ENCODE results near the gene TMOD1. TPM values are rescaled to one million over a fixed set of nuclear protein-coding genes. Genes with fewer than 3 reads are reported as not detected.
"Not testable (repeated sequence)": the region's sequence is repeated elsewhere in the genome, so short reads cannot be mapped to it uniquely, and the experiment has no call there.

TMOD1 gene
- total RNA-seq, 1 experiment from 2014 or later = 19.4 TPM

DNA sequence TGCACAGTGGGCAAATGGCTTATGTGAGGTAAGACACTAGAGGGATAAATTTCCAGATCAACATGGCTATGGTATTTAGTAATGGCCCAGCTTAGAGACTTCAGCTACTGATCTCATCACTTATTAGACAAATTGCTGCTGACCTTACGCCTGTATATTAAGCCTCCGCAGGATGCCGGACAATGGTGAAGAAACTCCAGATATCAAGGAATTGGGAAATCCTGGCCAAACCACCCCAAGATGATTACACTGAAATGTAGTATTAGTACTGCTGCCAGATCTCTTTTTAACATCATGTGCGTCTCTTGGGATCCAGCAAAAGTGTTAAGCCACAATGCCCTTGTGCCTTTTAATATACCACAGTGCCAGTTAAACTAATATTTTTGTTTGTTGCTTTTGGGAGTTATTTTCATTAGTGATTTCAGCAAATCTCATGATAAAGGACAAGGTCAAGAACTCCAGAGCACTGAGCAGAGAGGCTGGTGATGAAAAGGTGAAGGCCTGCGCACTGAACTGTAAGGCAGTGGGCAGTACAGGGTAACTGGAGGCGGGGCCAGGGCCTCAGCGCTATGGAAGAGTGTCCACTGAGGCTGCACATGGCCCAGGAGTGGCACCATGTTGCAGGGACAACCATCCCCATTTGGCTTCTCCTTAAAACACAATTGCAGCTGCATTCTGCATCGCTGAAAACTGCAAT is 99.2 kb downstream of the TMOD1 start:
- in situ Hi-C loops (cut with HindIII; ENCODE audit: low pct_unique_long_range_greater_than_20kb, low sequenced_read_pairs) = no loop called here
- DNase-seq (ENCODE audit: low read depth) = no peak

DNA sequence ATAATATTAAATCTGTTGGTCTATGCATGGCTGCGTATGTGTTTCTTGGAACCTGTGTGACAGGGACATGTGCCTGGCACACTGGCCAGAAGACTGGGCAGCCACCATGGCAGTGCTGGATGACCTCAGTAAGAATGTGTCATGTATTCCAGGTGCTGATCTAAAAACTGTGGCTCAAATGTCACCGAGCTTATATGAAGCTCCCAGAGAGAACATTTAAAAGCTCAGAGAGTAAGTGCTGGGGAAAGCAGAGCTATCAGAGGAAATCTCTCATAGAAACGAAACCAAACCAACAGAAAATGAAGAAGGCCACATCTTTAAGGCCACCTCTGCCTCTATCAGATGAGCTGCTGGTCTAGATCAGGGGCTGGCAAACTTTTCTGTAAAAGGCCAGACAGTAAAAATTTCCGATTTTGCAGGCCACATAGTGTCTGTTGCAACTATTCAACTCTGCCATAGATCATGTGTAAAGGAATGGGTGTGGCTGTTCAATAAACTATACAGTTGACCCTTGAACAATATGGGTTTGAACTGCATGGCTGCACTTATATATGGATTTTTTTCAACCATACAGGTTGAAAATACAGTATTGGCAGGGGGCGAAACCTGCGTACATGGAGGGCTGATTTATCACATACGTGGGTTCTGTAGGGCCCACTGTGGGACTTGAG is 99.9 kb downstream of the TMOD1 start:
- in situ Hi-C loops (cut with HindIII; ENCODE audit: low pct_unique_long_range_greater_than_20kb, low sequenced_read_pairs) = no loop called here

DNA sequence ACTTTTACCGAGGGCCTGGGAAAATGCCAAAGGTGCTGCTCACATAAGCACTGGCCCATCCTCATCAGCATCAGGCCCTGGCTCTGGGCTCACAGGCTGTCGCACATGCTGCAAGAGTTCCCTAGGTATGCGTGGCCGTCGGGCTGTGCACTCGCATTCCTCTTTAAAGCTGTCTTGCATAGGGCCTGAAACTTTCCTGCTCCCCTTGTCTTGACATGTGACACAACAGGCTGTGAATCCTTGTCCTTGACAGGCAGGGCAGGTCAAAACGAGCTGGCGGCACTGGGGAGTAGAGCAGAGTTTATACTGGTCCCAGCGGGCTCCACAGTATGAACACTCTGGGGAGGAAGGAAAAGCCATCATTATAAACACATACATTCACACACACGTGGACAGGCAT is 101.0 kb downstream of the TMOD1 start:
- in situ Hi-C loops (cut with HindIII; ENCODE audit: low pct_unique_long_range_greater_than_20kb, low sequenced_read_pairs) = no loop called here
- DNase-seq (ENCODE audit: low read depth) = no peak

More for the DNA sequence above, 99.9 kb downstream of the TMOD1 start:
- no peak for DNase-seq (ENCODE audit: low read depth)

DNA sequence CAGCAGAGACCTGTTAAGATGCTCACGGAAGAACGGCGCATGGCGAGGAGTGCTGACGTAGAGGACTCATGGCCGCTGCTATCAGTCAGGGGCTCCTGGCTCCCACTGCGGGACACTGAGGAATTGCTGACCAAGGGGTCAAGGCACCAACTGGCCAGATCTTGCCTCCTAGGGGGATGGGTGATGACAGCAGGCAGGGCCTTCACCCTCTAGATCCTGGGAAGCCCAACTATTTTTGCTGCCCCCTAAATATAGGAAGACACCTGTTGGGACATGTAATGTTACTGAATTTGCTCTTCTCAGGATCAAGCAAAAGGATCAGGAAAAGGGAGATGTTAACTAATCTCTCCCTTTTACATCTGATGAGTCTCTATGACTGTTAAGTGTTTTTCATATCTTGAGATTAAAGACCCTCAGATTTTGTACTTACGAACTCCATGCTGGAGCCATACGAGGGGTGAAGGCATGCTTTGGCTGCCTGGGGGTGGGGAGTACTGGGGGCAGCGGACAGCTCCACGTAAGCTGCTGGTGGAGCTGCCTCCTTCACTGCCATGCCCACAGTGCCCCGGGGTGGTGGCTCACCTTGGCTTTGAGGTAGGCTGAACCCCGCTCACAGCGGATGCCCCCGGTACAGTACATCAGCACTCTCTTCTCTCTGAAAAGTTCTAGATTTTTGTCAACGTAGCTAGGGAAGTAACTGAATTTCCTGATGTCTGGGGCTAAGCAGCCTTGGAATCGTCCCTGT is 103.6 kb downstream of the TMOD1 start:
- in situ Hi-C loops (cut with HindIII; ENCODE audit: low pct_unique_long_range_greater_than_20kb, low sequenced_read_pairs) = no loop called here
- DNase-seq (ENCODE audit: low read depth) = no peak

DNA sequence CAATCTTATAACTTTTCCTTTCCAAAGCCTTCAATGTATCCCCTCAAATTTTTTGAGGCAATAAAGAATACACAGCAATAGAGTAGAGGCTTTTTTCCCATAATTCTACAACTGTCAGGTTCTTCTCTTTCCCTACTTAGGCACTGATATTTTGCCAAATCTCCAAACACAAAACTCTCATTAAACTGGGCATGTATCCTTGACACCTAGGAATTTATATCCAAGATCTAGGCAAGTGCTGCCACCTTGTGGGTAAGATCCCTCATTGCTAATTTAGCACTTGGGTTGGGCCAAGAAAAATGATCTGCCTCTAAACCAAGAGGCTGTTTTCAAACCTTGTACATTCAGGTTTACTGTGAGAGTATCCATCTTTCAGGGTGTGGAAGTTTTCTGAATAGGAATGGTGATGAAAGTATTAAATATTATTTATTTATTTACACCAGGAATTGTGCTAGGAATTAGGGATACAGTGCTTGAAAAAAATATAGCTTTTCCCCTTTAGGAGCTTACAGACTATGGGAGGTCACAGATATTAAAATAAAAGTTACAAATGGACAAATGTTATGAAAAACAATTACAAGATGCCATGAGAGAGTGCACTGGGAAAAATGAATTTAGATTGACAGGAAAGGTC is 114.1 kb downstream of the TMOD1 start:
- peak; percentile 37 for DNase-seq (ENCODE audit: low read depth)
- in situ Hi-C loops (cut with HindIII; ENCODE audit: low pct_unique_long_range_greater_than_20kb, low sequenced_read_pairs) = no loop called here

DNA sequence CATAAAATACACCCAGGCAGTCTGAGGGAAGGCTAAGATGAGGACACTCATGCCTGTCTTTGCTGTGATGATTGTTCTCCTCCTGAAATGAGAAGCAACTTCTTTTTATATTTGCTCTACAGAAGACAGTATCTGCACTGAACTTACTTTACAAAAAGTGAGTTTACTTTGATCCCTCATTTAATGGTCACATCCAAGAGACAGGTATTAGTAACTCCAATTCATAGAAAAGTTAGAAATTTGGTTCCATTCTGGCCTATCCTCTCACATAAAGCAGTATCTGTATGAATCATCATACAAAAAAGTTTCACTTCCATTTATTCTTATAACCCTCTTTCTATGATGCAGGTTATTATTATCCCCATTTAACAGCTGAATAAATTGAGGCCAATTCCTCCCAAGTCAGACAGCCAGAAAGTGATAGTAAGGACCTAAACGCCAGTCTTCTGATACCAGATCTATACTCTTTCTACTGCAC is 116.5 kb downstream of the TMOD1 start:
- no peak for DNase-seq (ENCODE audit: low read depth)
- in situ Hi-C loops (cut with HindIII; ENCODE audit: low pct_unique_long_range_greater_than_20kb, low sequenced_read_pairs) = no loop called here

DNA sequence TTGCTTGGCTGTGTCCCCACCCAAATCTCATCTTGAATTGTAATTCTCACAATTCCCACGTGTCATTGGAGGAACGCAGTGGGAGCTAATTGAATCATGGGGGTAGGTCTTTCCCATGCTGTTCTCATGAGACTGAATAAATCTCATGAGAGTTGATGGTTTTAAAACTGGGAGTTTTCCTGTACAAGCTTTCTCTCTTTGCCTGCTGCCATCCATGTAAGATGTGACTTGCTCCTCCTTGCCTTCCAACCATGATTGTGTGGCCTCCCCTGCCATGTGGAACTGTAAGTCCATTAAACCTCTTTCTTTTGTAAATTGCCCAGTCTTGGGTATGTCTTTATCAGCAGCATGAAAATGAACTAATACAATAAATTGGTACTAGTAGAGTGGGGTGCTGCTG is 118.6 kb downstream of the TMOD1 start:
- DNase-seq (ENCODE audit: low read depth); in situ Hi-C loops (cut with HindIII; ENCODE audit: low pct_unique_long_range_greater_than_20kb, low sequenced_read_pairs): not testable (repeated sequence)

DNA sequence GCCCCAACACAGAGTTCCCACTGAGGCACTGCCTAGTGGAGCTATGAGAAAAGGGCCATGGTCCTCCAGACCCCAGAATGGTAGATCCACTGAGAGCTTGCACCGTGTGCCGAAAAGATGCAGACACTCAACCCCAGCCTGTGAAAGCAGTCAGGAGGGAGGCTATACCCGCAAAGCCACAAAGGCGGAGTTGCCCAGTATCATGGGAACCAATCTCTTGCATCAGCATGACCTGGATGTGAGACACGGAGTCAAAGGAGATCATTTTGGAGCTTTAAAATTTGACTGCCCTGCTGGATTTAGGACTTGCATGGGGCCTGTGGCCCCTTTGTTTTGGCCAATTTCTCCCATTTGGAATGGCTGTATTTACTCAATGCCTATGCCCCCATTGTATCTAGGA is 121.0 kb downstream of the TMOD1 start:
- DNase-seq (ENCODE audit: low read depth); in situ Hi-C loops (cut with HindIII; ENCODE audit: low pct_unique_long_range_greater_than_20kb, low sequenced_read_pairs): not testable (repeated sequence)

DNA sequence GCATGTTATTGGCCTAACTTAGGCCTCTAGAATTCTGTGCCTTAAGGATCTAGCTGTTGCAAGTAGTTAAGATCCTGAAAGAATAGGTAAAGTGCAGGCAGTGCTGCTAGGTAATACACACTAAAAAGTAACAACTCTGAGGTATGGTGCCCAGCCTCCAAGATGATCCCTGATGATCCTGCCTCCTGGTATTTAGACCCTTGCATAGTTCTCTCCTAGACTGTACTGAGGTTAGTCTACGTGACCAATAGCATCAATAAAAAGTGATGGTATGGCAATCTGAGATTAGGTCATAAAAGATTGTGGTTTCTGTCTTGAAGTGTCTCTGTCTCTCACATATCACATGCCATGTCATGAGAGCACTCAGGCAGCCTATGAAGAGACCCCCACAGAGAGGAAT is 122.5 kb downstream of the TMOD1 start:
- in situ Hi-C loops (cut with HindIII; ENCODE audit: low pct_unique_long_range_greater_than_20kb, low sequenced_read_pairs) = no loop called here
- no peak for DNase-seq (ENCODE audit: low read depth)

DNA sequence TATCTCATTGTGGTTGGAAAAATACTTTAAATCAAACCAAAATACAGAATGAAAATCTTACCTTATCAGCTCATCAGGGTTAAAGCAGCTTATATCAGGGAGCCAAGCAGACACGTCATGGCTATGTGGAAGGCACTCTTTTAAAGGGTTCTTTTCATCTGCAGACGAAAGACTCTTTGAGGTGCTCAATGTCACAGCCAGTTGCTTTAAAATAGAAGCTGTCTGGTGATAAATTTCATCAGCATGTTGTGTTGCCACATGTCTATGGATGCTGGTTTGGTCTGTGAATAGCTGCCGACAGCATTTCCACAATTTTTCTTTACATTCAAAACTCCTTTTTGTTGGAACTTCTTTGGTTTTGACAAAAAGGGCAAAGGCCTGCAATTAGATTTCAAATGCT is 124.2 kb downstream of the TMOD1 start:
- DNase-seq (ENCODE audit: low read depth) = no peak
- in situ Hi-C loops (cut with HindIII; ENCODE audit: low pct_unique_long_range_greater_than_20kb, low sequenced_read_pairs) = no loop called here

DNA sequence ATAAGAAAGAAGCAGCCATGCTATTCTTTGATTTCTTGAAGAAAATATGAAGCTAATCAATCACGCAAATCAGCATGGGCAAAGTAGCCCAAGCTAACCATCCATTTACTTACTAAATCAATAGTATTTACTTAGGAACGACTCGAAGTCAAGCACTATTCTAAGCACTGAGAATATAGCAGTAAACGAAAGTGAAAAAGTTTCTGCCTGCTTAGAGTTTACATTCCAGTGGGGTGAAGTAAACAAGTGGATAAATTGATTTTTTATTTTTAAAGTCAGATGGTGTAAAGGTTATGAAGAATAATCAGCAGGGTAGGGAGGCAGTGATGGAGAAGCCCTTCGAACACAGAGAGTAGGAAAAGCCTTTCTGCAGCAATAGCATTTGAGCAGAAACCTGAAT is 126.2 kb downstream of the TMOD1 start:
- DNase-seq (ENCODE audit: low read depth) = no peak
- in situ Hi-C loops (cut with HindIII; ENCODE audit: low pct_unique_long_range_greater_than_20kb, low sequenced_read_pairs) = no loop called here

DNA sequence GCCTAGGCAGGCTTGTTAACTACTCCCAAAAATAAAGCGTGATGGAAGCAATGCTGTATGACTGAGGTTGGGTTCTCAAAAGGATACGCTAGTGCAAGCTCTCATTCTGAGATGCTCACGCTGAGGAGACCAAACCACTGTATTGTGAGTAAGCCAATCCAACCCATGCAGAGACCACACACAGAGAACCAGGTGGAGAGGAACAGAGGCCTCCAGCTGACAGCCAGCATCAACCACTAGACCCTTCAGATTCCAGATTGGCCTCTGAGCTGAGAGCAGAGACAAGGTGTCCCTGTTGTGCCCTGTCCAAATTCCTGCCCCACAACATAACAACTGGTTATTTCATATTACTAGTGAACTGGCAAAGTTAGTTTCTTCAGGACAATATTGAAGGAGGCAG is 127.2 kb downstream of the TMOD1 start:
- DNase-seq (ENCODE audit: low read depth) = no peak
- in situ Hi-C loops (cut with HindIII; ENCODE audit: low pct_unique_long_range_greater_than_20kb, low sequenced_read_pairs) = no loop called here

DNA sequence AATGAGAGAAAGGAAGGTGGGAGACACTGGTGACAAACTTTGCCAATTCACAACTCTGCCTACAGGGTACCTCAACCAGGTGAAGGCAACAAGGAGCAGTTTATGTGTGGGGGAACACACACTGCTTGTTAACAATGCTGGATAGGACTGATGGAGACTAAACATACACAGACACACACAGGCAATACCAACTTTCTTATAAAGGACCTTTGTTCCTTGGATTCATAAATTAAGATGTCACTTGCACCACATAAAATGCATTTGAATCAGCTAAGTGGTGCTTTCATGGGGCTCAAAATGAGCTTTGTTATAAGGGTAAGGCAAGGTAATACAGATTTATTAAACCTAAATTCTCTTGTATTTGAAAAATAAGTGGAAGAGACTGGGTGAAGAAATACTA is 127.7 kb downstream of the TMOD1 start:
- in situ Hi-C loops (cut with HindIII; ENCODE audit: low pct_unique_long_range_greater_than_20kb, low sequenced_read_pairs) = no loop called here
- DNase-seq (ENCODE audit: low read depth) = no peak

DNA sequence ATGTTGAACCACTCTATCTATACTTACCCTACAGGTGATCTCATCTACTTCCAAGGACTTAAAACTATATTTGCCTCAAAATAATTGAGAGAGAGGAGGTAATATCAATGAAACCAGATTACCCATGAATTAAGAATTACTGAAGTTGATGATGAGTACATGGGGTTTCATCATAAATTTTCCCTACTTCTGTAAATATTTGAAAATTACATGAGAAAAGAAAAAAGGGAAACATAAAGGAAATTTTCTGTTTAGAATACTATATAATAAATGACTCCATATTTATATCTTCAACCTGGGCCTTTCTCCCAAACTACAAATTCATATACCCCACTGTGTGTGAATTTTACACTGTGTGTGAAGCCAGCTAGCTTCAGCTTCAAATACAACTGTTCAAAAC is 129.1 kb downstream of the TMOD1 start:
- no peak for DNase-seq (ENCODE audit: low read depth)
- in situ Hi-C loops (cut with HindIII; ENCODE audit: low pct_unique_long_range_greater_than_20kb, low sequenced_read_pairs) = no loop called here

DNA sequence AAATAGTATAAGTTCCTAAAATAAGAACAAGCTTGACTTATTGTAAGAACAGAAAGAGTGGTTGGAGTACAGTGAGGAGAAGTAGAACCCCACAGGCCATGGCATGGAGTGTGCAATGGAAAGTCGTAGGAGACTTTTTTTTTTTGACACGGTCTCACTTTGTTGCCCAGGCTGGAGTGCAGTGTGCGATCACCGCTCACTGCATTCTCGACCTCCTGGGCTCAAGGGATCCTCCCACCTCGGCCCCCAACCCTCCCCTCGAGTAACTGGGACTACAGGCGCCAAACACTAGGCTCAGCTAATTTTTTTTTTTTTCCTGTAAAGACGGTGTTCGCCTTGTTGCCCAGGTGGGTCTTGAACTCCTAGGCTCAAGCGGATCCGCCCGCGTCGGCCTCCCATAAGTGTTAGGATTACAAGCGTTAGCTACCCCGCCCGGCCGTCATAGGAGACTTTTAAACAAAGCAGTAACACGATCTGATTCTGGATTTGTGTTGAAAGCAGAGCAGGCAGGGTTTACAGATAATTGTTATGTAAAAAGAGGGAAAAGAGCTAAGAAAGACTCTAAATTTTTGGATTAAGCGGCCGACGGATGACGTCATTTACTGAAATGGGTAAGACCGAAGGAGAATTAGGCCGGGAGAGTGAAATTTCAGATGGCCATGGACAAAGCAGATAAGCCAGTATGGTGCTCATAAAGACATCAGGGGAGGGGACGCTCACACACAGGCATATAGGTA is 130.9 kb downstream of the TMOD1 start:
- no peak for DNase-seq (ENCODE audit: low read depth)
- in situ Hi-C loops (cut with HindIII; ENCODE audit: low pct_unique_long_range_greater_than_20kb, low sequenced_read_pairs) = no loop called here

DNA sequence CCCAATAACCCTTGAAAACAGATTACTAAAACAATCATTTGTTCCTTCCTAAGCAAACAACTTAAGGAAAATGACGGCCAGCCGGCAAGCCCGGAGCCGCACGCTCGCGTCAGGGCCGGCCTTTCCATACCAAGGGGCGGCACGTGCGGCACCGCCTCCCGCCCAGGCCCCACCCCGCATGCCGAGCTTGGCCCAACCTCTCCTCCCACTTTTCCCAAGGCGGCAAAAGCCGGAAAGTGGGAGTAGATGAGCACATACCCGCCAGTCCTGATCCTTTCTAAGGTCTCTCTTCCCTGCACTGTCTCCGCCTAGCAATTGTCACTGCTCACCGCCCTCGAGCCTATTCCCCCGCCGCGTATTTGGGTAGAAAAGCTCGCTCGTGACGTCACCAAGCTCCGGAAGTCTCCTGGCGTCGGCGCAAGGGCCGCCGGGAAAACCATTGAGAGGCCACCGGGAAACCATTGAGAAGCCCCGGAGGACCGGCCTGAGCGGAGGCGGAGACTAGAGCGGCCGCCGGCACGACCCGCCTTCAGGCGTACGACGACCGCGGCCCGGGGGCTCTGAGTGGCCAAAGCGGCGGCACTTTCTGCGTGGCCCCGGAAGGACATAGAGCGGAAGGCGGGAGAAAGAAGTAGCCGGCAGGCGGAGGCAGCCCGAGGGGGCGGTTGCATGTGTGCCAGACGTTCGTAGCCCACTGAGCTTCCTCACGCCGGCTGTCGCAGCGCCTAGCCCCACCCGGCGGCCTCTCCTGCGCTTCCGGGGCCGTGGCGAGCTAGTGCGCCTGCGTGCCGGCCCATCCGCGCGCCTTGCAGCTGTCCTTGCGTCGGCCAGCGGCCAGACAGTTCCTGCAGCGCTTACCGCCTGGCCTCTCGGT is 131.8 kb downstream of the TMOD1 start, which contains the start of the genes NCBP1 and TSTD2:
TSS of gene NCBP1 (plus strand) at position 837 of the 874 bp plus-strand sequence. CDS start 61 bp downstream, outside the sequence.
TSS of gene TSTD2 (minus strand) at position 384 of the 874 bp plus-strand sequence. CDS start 5,806 bp downstream, outside the sequence.
- peak; percentile 98 for DNase-seq (ENCODE audit: low read depth)
- in situ Hi-C loops (cut with HindIII; ENCODE audit: low pct_unique_long_range_greater_than_20kb, low sequenced_read_pairs) = no loop called here

DNA sequence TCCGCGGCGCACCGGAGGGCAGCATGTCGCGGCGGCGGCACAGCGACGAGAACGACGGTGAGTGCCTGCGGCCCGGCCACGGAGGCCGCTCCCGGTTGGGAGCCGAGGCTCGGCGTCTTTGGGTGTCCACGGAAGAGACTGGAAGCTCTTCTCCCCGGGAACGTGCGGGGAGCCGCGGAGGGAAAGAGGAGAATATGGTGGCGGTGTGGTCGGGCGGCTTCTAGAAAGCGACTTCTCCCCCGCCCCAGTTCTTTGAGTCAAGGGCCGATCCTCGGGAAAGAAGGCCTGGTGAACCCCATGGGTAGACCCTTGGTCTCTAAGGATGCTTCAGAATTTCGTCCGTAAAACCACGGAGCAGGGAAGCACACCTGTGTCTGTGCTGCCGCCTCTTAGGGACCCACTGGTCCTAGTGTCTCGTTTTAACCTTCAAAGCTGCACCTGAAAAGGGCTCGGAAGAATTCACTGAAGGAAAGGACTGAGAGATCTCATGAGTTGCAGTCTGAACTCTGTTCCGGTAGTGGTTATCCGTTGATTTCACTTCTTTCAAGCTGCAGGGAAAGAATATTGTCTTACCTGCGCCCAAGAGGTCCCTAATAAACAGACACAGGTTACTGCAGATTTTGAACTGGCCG is 132.5 kb downstream of the TMOD1 start:
- no peak for DNase-seq (ENCODE audit: low read depth)
- in situ Hi-C loops (cut with HindIII; ENCODE audit: low pct_unique_long_range_greater_than_20kb, low sequenced_read_pairs) = no loop called here
